Activated naive CD8-positive, alpha-beta T cell treated with anti-CD3 and anti-CD28 coated beads for 36 hours (primary cell): ENCODE data around the gene THSD4. TPM values are rescaled to one million over a fixed set of nuclear protein-coding genes. Genes with fewer than 3 reads are reported as not detected.

Experiments used
- DNase-seq: peaks from one replicate; pipeline ENCODE4 v3.0.0; 2021
- H3K27ac Mint-ChIP-seq: one replicate; pipeline ENCODE4 v1.8.0; 2022; ENCODE audit warnings: mild to moderate bottlenecking, moderate library complexity, mixed read lengths
- H3K27me3 Mint-ChIP-seq: one replicate; pipeline ENCODE4 v1.8.0; 2022; ENCODE audit warnings: mild to moderate bottlenecking, mixed read lengths
- H3K36me3 Mint-ChIP-seq: one replicate; pipeline ENCODE4 v1.8.0; 2021; ENCODE audit warnings: mild to moderate bottlenecking, mixed read lengths
- H3K4me1 Mint-ChIP-seq: one replicate; pipeline ENCODE4 v1.8.0; 2021; ENCODE audit warnings: mixed read lengths
- H3K4me3 Mint-ChIP-seq: one replicate; pipeline ENCODE4 v1.8.0; 2022; ENCODE audit warnings: mild to moderate bottlenecking, moderate library complexity, mixed read lengths
- H3K9me3 Mint-ChIP-seq: one replicate; pipeline ENCODE4 v1.8.0; 2022; ENCODE audit warnings: mixed read lengths
- total RNA-seq, 2 experiments: library from RNA; stranded (reverse); gene quantifications; one replicate each; pipeline ENCODE4 v1.2.3, GENCODE V29; 2021

THSD4 gene
- total RNA-seq, 2 experiments from 2014 or later, result not detected

GRCh38 chr15:71335591-71335990 is 220.3 kb downstream of the THSD4 start:
- Mint-ChIP-seq H3K27me3 (no peaks in the 10 kb centered on the region), H3K27ac (no peak overlapping the region), H3K9me3 (no peaks in the 10 kb centered on the region), H3K4me1 (no peaks in the 10 kb centered on the region), H3K4me3 (no peak overlapping the region), H3K36me3 (no peaks in the 10 kb centered on the region)
- DNase-seq, result no peak

GRCh38 chr15:71336671-71337070 is 221.4 kb downstream of the THSD4 start:
- Mint-ChIP-seq H3K4me3 (no peak overlapping the region), H3K36me3 (no peaks in the 10 kb centered on the region), H3K4me1 (no peaks in the 10 kb centered on the region), H3K9me3 (no peaks in the 10 kb centered on the region), H3K27me3 (no peaks in the 10 kb centered on the region), H3K27ac (no peak overlapping the region)
- no peak for DNase-seq

- Mint-ChIP-seq H3K4me3 (no peak overlapping the region), H3K36me3 (no peaks in the 10 kb centered on the region), H3K4me1 (no peaks in the 10 kb centered on the region), H3K9me3 (no peaks in the 10 kb centered on the region), H3K27ac (no peak overlapping the region), H3K27me3 (no peaks in the 10 kb centered on the region)
- DNase-seq, result no peak
These were observed 222.1 kb downstream of the THSD4 start for GRCh38 chr15:71337197-71337845.

- H3K9me3 Mint-ChIP-seq, result no peaks in the 10 kb centered on the region
- H3K4me3 Mint-ChIP-seq, result no peak overlapping the region
- no peaks in the 10 kb centered on the region for H3K27me3 Mint-ChIP-seq
- no peak for DNase-seq
- H3K27ac Mint-ChIP-seq, result no peak overlapping the region
- H3K36me3 Mint-ChIP-seq, result no peaks in the 10 kb centered on the region
- no peaks in the 10 kb centered on the region for H3K4me1 Mint-ChIP-seq
These were observed 223.0 kb downstream of the THSD4 start for GRCh38 chr15:71338265-71338664.

- H3K9me3 Mint-ChIP-seq, result no peaks in the 10 kb centered on the region
- no peak overlapping the region for H3K4me3 Mint-ChIP-seq
- H3K27ac Mint-ChIP-seq, result no peak overlapping the region
- H3K36me3 Mint-ChIP-seq, result no peaks in the 10 kb centered on the region
- no peak for DNase-seq
- no peaks in the 10 kb centered on the region for H3K4me1 Mint-ChIP-seq
- H3K27me3 Mint-ChIP-seq, result no peaks in the 10 kb centered on the region
These were observed 223.7 kb downstream of the THSD4 start for GRCh38 chr15:71338827-71339542.

- Mint-ChIP-seq H3K27ac (no peak overlapping the region), H3K27me3 (no peaks in the 10 kb centered on the region), H3K4me1 (no peaks in the 10 kb centered on the region), H3K36me3 (no peaks in the 10 kb centered on the region), H3K4me3 (no peak overlapping the region), H3K9me3 (no peaks in the 10 kb centered on the region)
- no peak for DNase-seq
These were observed 226.7 kb downstream of the THSD4 start for GRCh38 chr15:71341811-71342550.

GRCh38 chr15:71342658-71343057 is 227.4 kb downstream of the THSD4 start:
- no peak for DNase-seq
- Mint-ChIP-seq H3K4me1 (no peaks in the 10 kb centered on the region), H3K27ac (no peak overlapping the region), H3K9me3 (no peaks in the 10 kb centered on the region), H3K4me3 (no peak overlapping the region), H3K36me3 (no peaks in the 10 kb centered on the region), H3K27me3 (no peaks in the 10 kb centered on the region)

- Mint-ChIP-seq H3K4me1 (no peaks in the 10 kb centered on the region), H3K27ac (no peak overlapping the region), H3K9me3 (no peaks in the 10 kb centered on the region), H3K4me3 (no peak overlapping the region), H3K36me3 (no peaks in the 10 kb centered on the region), H3K27me3 (peaks cover under 1% of the 10 kb centered on the region)
- DNase-seq, result no peak
These were observed 229.0 kb downstream of the THSD4 start for GRCh38 chr15:71344316-71344715.

- Mint-ChIP-seq H3K9me3 (no peaks in the 10 kb centered on the region), H3K27ac (no peak overlapping the region), H3K4me1 (no peaks in the 10 kb centered on the region), H3K36me3 (no peaks in the 10 kb centered on the region), H3K27me3 (peaks cover 4% of the 10 kb centered on the region), H3K4me3 (no peak overlapping the region)
- no peak for DNase-seq
These were observed 229.9 kb downstream of the THSD4 start for GRCh38 chr15:71345186-71345585.

GRCh38 chr15:71346464-71346863 is 231.2 kb downstream of the THSD4 start:
- H3K36me3 Mint-ChIP-seq, result no peaks in the 10 kb centered on the region
- H3K27ac Mint-ChIP-seq, result no peak overlapping the region
- H3K27me3 Mint-ChIP-seq, result peaks cover 7% of the 10 kb centered on the region

GRCh38 chr15:71348597-71348996 is 233.3 kb downstream of the THSD4 start:
- Mint-ChIP-seq H3K4me3 (no peak overlapping the region), H3K27ac (no peak overlapping the region), H3K27me3 (peaks cover 7% of the 10 kb centered on the region), H3K36me3 (no peaks in the 10 kb centered on the region), H3K4me1 (peaks cover 2% of the 10 kb centered on the region), H3K9me3 (no peaks in the 10 kb centered on the region)
- DNase-seq, result no peak

More at GRCh38 chr15:71346464-71346863, 231.2 kb downstream of the THSD4 start:
- Mint-ChIP-seq H3K4me3 (no peak overlapping the region), H3K4me1 (no peaks in the 10 kb centered on the region), H3K9me3 (no peaks in the 10 kb centered on the region)
- no peak for DNase-seq

GRCh38 chr15:71349336-71349735 is 234.1 kb downstream of the THSD4 start:
- H3K27ac Mint-ChIP-seq, result no peak overlapping the region
- H3K36me3 Mint-ChIP-seq, result no peaks in the 10 kb centered on the region
- no peak for DNase-seq
- H3K4me3 Mint-ChIP-seq, result no peak overlapping the region
- H3K9me3 Mint-ChIP-seq, result no peaks in the 10 kb centered on the region
- peaks cover 2% of the 10 kb centered on the region for H3K4me1 Mint-ChIP-seq
- H3K27me3 Mint-ChIP-seq, result peaks cover 7% of the 10 kb centered on the region

GRCh38 chr15:71349736-71350526 is 234.7 kb downstream of the THSD4 start:
- peaks cover 7% of the 10 kb centered on the region for H3K27me3 Mint-ChIP-seq
- H3K36me3 Mint-ChIP-seq, result no peaks in the 10 kb centered on the region

GRCh38 chr15:71350622-71351378 is 235.5 kb downstream of the THSD4 start:
- Mint-ChIP-seq H3K9me3 (no peaks in the 10 kb centered on the region), H3K4me3 (no peak overlapping the region), H3K27ac (no peak overlapping the region), H3K36me3 (no peaks in the 10 kb centered on the region), H3K4me1 (peaks cover 2% of the 10 kb centered on the region), H3K27me3 (peaks cover 7% of the 10 kb centered on the region)
- DNase-seq, result no peak

More at GRCh38 chr15:71349736-71350526, 234.7 kb downstream of the THSD4 start:
- DNase-seq, result no peak
- no peak overlapping the region for H3K27ac Mint-ChIP-seq
- H3K4me1 Mint-ChIP-seq, result peaks cover 2% of the 10 kb centered on the region
- no peak overlapping the region for H3K4me3 Mint-ChIP-seq
- no peaks in the 10 kb centered on the region for H3K9me3 Mint-ChIP-seq
